ENCODE data around the gene NAXE. TPM values are rescaled to one million over a fixed set of nuclear protein-coding genes. Genes with fewer than 3 reads are reported as not detected.
A peak's percentile ranks its signal among the peaks of the same experiment; 100 is the strongest.

Gene NAXE
- total RNA-seq, 1 experiment from 2014 or later, result 216 TPM

GRCh38 chr1:156559797-156560385 lies 31.7 kb upstream of the NAXE start:
- DNase-seq (ENCODE audit: low read depth, low spot score), result no peak
- in situ Hi-C loops (cut with HindIII; ENCODE audit: low pct_unique_long_range_greater_than_20kb, low sequenced_read_pairs), result no loop called here

DNA sequence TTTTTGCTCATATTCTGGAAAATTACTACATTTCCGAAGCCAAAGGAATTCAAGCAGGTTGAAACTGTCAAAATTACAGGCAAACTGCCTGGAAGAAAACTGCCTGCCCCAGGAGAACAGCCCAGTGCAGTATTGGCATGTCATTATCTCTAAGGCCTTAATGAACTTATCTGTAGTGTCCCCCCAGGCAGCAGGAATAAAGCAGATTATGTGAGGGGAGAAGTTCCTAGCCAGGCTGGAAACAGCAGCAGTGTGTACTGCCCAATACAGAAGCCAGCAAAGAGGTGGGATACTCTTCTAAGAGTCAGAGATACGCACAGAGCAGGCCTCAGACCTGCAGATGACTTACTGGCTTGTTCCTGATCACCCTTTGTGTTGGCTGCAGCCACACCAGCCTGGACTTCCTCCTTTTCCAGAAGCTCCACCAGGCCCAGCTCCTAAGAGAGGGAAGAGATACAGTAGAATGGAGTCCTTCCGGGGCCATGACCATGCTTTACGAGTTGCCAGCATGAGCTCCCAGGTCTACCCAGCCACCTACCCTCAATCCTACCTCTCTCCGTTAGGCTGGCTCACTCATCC lies 30.9 kb upstream of the NAXE start:
- in situ Hi-C loops (cut with HindIII; ENCODE audit: low pct_unique_long_range_greater_than_20kb, low sequenced_read_pairs), result no loop called here
- no peak for DNase-seq (ENCODE audit: low read depth, low spot score)

DNA sequence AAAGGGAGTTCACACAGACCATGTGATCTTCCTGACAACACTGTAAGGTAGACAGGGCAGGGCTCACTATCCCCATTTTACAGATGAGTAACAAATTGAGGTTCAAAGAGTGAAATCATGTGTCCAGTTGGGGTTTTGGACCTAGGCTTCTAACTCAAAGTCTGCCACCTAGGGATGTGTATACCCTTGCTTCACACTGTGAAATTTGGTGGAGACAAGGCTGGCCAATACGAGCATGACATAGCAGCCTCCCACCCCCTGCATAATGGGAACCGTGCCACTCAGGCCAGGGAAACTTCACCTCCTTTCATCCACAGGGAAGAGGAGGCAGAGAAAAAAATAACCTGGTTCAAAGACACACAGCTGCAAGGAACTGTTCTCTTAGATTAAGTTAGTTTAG lies 26.1 kb upstream of the NAXE start:
- DNase-seq (ENCODE audit: low read depth, low spot score), result peak; percentile 14
- in situ Hi-C loops (cut with HindIII; ENCODE audit: low pct_unique_long_range_greater_than_20kb, low sequenced_read_pairs), result no loop called here

DNA sequence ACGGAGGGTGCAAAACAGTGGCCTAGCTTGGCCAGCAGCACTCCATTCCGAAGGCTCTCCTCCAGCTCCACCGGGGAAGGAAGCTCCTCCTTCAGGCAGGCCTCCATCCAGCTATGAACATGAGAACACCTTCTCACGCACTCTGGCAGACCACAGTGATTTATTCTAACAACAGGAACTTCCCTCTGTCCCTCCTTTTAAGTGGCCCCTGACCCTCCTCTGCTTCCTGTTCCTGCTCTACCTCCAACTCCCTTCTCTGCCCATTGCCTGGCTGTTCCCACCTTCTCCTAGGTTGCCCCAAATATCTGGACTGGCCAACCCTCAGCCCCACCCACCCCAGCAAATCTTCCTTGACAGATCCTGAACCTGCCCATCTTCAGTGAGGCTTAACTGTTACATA lies 25.1 kb upstream of the NAXE start:
- in situ Hi-C loops (cut with HindIII; ENCODE audit: low pct_unique_long_range_greater_than_20kb, low sequenced_read_pairs), result no loop called here
- DNase-seq (ENCODE audit: low read depth, low spot score), result no peak

DNA sequence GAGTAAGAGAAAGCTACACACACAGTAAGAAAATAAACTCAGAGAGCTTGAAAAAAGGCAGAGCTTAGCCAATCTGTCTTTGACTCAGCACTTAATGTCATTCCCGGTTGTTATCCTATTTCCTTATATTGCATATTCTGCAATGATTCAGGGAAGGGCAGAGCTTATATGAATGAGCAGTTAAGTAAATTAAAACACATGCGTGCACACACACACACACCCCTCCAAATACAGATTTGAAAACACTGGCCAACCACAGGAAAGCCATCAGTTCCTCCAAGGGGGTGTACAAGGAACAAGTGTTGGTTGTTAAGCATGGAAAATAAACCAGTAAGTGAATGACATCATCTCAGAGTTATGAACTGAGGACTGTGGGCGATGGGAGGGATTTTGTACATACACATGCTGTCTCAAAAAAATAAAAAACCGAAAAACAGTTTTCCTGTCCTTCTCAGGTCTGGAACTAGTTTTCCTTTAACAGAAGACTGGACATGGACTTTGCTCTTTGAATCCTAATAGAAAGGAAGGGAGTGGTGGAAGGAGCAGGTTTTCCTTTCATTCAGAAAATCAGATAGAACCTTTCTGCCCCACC lies 20.2 kb upstream of the NAXE start:
- in situ Hi-C loops (cut with HindIII; ENCODE audit: low pct_unique_long_range_greater_than_20kb, low sequenced_read_pairs), result no loop called here
- DNase-seq (ENCODE audit: low read depth, low spot score), result no peak

DNA sequence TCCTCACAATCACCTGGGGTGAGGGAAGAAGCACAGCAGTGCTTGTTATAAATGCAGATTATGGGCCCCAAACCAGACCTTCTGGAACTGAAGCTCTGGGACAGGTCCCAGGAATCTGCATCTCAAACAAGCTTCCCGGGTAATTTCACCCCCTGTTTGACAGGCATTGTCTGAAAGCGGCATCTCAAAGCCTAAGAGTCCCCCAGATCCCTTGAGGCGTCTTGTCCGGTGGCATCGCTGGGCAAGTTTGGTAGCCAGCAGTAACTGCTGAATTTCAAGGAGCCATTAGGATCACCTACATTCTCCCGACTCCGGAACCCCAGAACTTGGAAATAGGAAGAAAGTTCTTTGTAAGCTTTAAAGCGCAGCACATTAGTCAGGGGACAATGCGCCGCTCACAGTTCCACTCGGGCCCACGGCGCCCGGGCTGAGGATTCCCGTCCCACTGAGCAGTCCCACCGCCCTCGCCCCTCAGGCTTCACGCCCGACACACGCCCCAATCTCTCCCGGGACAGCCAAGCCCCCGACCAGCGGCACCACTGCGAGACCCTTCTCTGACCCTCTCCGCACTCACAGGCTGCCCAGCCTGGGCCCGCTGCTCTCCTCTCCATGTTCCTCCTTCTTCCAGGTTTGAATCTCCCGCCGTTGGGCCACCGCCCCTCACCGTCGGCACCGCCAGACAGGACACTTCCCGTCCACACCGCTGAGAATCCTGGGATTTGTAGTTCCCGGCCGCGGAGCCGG lies 19.5 kb upstream of the NAXE start, which contains the start of gene IQGAP3:
IQGAP3 (minus strand) TSS at position 647 of the 744 bp plus-strand sequence; CDS start at position 611, 36 bp downstream.
- in situ Hi-C loops (cut with HindIII; ENCODE audit: low pct_unique_long_range_greater_than_20kb, low sequenced_read_pairs), result no loop called here
- DNase-seq (ENCODE audit: low read depth, low spot score), result peak; percentile 88

DNA sequence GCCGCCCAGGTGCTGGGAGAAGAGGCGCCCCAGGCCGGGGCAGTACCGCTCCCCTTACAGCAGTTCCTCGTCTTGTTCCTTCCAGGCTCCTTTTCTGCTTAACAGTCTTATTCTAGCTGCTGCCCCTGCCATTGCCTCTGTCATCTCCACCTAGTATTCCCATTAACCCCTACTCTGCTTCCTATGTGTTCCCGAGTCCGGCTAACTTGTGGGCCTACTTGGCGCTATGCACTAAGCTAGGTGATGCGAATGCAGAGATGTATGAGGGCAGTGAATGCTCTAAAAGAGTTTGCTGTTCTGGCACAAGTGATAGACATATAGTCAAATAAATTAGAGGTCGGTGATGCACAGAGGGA lies 18.9 kb upstream of the NAXE start:
- in situ Hi-C loops (cut with HindIII; ENCODE audit: low pct_unique_long_range_greater_than_20kb, low sequenced_read_pairs), result no loop called here

DNA sequence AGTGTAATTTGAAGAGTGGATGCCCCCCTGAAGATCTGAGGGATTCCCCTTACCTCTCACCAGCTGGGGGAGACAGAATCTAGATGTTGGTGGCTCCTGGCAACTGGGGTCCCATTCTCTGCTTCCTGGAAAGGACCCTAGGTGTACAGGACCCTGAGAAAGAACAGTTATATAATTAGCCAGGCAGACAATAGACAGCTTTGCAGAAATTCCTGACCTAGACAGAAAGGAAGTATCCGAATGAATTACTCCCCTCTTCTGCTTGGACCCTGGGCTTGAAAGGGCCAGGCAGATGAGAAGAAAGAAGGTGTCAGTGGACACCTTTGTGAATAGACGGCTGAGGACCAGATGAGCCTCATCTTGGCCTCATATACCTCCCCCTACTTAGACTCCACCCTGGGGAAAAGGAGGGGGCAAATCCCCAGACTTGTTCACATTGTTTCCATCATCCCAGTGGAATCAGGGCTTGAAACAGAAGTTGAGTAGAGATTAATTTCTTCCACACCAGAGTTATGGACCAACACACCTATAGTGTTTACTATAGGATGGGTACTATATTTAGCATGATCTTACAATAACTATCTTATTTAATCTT lies 17.4 kb upstream of the NAXE start:
- in situ Hi-C loops (cut with HindIII; ENCODE audit: low pct_unique_long_range_greater_than_20kb, low sequenced_read_pairs), result no loop called here
- DNase-seq (ENCODE audit: low read depth, low spot score), result no peak

More for the DNA sequence above, 18.9 kb upstream of the NAXE start:
- DNase-seq (ENCODE audit: low read depth, low spot score), result no peak

DNA sequence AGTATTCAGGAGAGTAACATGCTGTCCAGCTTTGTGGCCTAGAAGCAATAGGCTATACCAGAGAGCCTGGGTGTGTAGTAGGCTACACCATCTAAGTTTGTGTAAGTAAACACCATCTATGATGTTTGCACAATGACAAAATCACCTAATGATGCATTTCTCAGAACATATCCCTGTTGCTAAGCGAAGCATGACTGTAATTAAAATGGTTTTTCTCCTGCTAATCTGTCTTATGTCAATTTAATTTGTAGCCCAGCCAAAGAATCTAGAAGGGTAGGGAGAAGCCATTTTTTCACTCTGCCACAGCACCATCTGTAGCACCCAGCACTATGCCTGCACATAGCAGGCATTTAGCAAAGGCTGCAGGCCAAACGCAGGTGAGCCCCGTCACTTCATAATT lies 14.0 kb upstream of the NAXE start:
- no peak for DNase-seq (ENCODE audit: low read depth, low spot score)
- in situ Hi-C loops (cut with HindIII; ENCODE audit: low pct_unique_long_range_greater_than_20kb, low sequenced_read_pairs), result no loop called here

DNA sequence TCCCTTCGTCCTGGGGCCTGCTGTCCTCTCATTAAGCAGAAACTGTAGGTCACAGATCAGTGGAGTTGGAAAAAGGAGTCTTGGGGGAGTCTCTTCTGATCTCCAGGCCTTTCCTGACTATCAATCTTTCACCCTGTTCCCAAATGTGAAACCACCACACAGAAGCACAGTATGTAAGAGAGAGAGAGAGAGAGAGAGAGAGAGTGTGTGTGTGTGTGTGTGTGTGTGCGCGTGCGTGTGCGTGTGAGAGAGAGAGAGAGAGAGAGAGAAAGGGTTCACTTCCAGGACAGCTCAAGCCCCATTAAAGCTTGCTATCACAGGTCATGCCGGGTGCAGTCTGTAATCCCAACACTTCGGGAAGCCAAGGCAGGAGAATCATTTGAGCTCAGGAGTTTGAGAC lies 13.5 kb upstream of the NAXE start:
- DNase-seq (ENCODE audit: low read depth, low spot score), result no peak

GRCh38 chr1:156579472-156579871 lies 12.1 kb upstream of the NAXE start, which contains the start of gene TTC24:
TTC24 (plus strand) TSS chr1:156579723; CDS start chr1:156581365, 1,642 bp downstream.
- DNase-seq (ENCODE audit: low read depth, low spot score), result no peak
- in situ Hi-C loops (cut with HindIII; ENCODE audit: low pct_unique_long_range_greater_than_20kb, low sequenced_read_pairs), result no loop called here

More for the DNA sequence above, 13.5 kb upstream of the NAXE start:
- in situ Hi-C loops (cut with HindIII; ENCODE audit: low pct_unique_long_range_greater_than_20kb, low sequenced_read_pairs), result no loop called here

DNA sequence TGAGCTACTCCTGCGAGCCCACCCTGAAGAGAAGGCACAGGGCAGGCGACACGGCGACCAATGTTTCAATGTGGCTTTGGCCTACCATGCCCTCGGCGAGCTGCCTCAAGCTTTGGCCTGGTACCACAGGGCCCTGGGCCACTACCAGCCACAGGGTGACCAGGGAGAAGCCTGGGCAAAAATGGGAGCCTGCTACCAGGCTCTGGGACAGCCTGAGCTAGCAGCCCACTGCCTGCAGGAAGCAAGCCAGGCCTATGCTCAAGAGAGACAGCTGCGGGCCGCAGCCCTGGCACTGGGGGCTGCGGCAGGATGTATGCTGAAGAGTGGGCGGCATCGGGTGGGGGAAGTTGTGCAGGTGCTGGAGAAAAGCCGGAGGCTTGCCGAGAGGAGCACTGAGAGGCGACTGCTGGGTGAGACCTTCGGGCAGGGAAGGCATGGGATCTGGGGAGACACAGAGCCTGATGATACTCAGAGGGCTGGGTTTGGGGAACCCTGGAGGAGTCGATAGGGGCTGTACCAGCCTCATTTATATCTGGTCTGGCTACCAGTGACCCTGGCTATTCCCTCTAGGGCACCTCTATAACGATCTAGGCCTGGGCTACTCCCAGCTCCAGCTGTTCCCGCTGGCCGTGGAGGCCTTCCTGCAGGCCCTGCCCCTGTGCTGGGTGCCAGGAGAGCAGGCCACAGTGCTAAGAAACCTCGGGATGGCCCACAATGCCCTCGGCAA lies 9.8 kb upstream of the NAXE start:
- DNase-seq (ENCODE audit: low read depth, low spot score), result no peak
- in situ Hi-C loops (cut with HindIII; ENCODE audit: low pct_unique_long_range_greater_than_20kb, low sequenced_read_pairs), result no loop called here

DNA sequence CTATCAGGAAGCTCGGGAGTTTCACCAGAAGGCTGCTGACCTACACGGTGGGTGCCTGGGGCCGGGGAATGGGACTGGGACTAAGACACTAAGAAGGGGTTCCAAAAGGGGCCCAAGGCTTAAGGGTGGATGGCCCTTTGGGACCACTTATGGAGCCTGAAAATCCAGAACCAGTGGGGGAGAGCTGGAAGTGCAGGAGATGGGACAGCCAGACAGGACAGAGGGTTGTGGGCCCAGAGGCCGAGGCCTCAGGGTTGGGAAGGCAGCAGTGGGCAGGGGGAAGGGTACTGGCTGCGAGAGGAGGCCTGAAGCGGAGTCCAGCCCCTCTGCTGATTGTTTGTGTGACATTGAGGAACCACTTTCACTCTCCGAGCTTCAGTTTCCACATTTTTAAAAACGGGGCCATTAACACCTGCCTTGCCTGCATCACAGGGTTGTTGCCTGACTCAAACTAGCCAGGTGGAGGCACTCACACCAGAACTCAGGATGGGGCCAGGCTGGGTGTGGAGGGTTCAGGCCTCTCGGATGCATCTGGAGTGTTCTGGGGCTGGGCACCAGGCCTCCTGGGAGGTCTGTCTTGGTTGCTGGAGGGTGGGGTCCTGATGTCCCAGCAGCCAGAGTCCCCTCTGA lies 9.1 kb upstream of the NAXE start:
- in situ Hi-C loops (cut with HindIII; ENCODE audit: low pct_unique_long_range_greater_than_20kb, low sequenced_read_pairs), result no loop called here
- DNase-seq (ENCODE audit: low read depth, low spot score), result no peak

DNA sequence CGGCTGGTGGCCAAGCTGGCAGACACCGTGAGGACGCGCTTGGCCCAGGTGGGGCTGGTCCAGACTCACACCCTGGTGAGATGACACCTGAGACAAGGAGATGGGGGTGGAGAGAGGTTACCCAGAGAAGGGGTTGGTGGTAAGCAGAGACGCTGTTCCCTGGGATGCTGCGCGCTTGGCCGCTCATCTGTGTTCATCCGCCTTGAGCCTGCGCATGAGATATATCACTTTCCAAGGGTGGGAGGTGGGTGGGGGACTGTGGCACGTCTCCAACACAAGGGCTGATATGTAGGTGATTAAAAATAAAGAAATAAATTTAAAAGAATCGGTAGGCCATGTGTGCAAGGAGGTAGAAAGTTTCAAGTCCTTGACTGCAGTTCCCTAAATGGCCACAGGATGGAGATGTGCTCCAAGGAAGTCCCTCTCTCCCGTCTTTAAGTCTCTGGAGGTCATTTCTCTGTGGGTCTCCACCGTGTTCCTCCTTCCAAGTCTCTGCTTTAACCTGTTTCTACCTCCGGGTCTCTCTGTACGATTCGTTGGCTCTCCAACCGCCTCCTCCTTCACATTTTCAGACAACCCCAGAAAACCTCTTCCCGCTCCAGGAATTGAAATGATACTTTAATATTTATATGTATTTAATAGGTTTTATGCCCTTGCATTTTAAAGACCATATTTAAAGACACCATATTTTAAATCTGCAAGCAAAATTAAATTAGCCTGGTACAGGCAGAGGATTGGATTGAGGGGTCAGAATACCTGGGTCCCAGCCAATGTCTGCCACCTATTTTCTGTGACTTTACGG lies 7.6 kb upstream of the NAXE start:
- in situ Hi-C loops (cut with HindIII; ENCODE audit: low pct_unique_long_range_greater_than_20kb, low sequenced_read_pairs), result no loop called here
- DNase-seq (ENCODE audit: low read depth, low spot score), result peak; percentile 83

GRCh38 chr1:156584813-156585212 lies 6.8 kb upstream of the NAXE start:
- no peak for DNase-seq (ENCODE audit: low read depth, low spot score)
- in situ Hi-C loops (cut with HindIII; ENCODE audit: low pct_unique_long_range_greater_than_20kb, low sequenced_read_pairs), result no loop called here

GRCh38 chr1:156586323-156586722 lies 5.3 kb upstream of the NAXE start:
- no peak for DNase-seq (ENCODE audit: low read depth, low spot score)
- in situ Hi-C loops (cut with HindIII; ENCODE audit: low pct_unique_long_range_greater_than_20kb, low sequenced_read_pairs), result no loop called here

Measured in SK-MEL-5 (cell line).